CD4-positive, alpha-beta T cell (primary cell): Measurements from ENCODE around the gene C1orf35. TPM values are rescaled to one million over a fixed set of nuclear protein-coding genes. Genes with fewer than 3 reads are reported as not detected.

Source experiments
- ATAC-seq: fragments of 200-7000 bp; cut with Tn5 transposase; one replicate; pipeline ENCODE4 v1.10.0; 2022; ENCODE audit warnings: mild to moderate bottlenecking; ENCODE audit not compliant: poor library complexity
- CTCF ChIA-PET: fragments of 350-600 bp; sonication (Branson Sonifier 250); formaldehyde crosslinking; loops from one replicate; lab custom pipeline; 2021; ENCODE audit warnings: antibody characterized with exemption, inconsistent platforms; lab: Charles Lee
- POLR2A ChIA-PET: fragments of 350-600 bp; sonication (Branson Sonifier 250); formaldehyde crosslinking; loops from one replicate; lab custom pipeline; 2021; ENCODE audit warnings: antibody characterized with exemption, inconsistent platforms; lab: Charles Lee
- DNase-seq, 14 experiments: peaks; one replicate each; pipeline ENCODE4 v3.0.0-alpha.2; 2013 to 2020; ENCODE audit warnings: mixed read lengths in 2 of 14
- H3K27ac ChIP-seq, 2 donors: one replicate each; pipeline versions ENCODE4 v1.5.1 to v1.7.0; 2013; ENCODE audit warnings: low read length in 2 of 2, low read depth in 1 of 2, mild to moderate bottlenecking in 1 of 2
- H3K27me3 ChIP-seq, 2 experiments: 1 replicate in 1 of 2; 2 replicates in 1 of 2; pipeline versions ENCODE4 v1.6.1 to v1.7.0; 2013; ENCODE audit warnings: low read length in 2 of 2, control low read depth in 1 of 2, mild to moderate bottlenecking in 1 of 2, moderate library complexity in 1 of 2; ENCODE audit not compliant: insufficient read depth in 2 of 2, control insufficient read depth in 1 of 2
- H3K36me3 ChIP-seq: one replicate; pipeline ENCODE4 v1.6.1; 2013; ENCODE audit warnings: low read length, control low read depth; ENCODE audit not compliant: insufficient read depth
- H3K4me1 ChIP-seq: one replicate; pipeline ENCODE4 v1.6.1; 2013; ENCODE audit warnings: low read length, control low read depth; ENCODE audit not compliant: insufficient read depth
- H3K4me3 ChIP-seq: one replicate; pipeline ENCODE4 v1.5.1; 2013; ENCODE audit warnings: mild to moderate bottlenecking, low read length, moderate library complexity
- H3K9me3 ChIP-seq, 2 experiments: 1 replicate in 1 of 2; 2 replicates in 1 of 2; pipeline versions ENCODE4 v1.6.1 to v1.7.0; 2013; ENCODE audit warnings: low read length in 2 of 2, mild to moderate bottlenecking in 2 of 2, control low read depth in 1 of 2, moderate library complexity in 1 of 2; ENCODE audit not compliant: control insufficient read depth in 1 of 2, insufficient read depth in 1 of 2
- H3K27ac Mint-ChIP-seq: one replicate; pipeline ENCODE4 v1.8.0; 2020; ENCODE audit warnings: mixed read lengths
- H3K27me3 Mint-ChIP-seq: one replicate; pipeline ENCODE4 v1.8.0; 2021; ENCODE audit warnings: mixed read lengths
- H3K36me3 Mint-ChIP-seq: one replicate; pipeline ENCODE4 v1.8.0; 2021; ENCODE audit warnings: low read depth, mixed read lengths
- H3K4me1 Mint-ChIP-seq: one replicate; pipeline ENCODE4 v1.8.0; 2021; ENCODE audit warnings: low read depth, mixed read lengths
- H3K4me3 Mint-ChIP-seq: one replicate; pipeline ENCODE4 v1.8.0; 2020; ENCODE audit warnings: mild to moderate bottlenecking, mixed read lengths
- H3K9me3 Mint-ChIP-seq: one replicate; pipeline ENCODE4 v1.8.0; 2020; ENCODE audit warnings: mixed read lengths
- CTCF ChIP-seq: fragments of 200-600 bp; IDR thresholded peaks from one replicate; pipeline ENCODE4 v1.8.0; 2022; ENCODE audit warnings: antibody characterized with exemption, mild to moderate bottlenecking
- intact Hi-C, 2 experiments: fragments of 100-400 bp; cut with DNase I in 1 of 2; cut with micrococcal nuclease in 1 of 2; formaldehyde crosslinking; loops; one replicate each; pipeline versions ENCODE4 v1.15.1 to v1.9.0; 2023 to 2025; cut with DNase I, micrococcal nuclease
- total RNA-seq, 174 experiments: library from RNA in 2 of 174; stranded (reverse) in 2 of 174; gene quantifications; one replicate each; pipeline ENCODE4 v1.2.3 and lab custom pipeline; 2021 to 2026

C1orf35 gene
- total RNA-seq, 2 experiments from 2014 or later: 36.6 to 40.3 TPM

GRCh38 chr1:228134591-228134990, 31.5 kb upstream of the C1orf35 start:
- H3K27me3 ChIP-seq: peaks cover 3 to 4% of the 10 kb centered on the region in 2 experiments
- H3K4me3 Mint-ChIP-seq: no peak overlapping the region
- ATAC-seq (no peak), DNase-seq (no peak)
- H3K4me1 Mint-ChIP-seq: peaks cover 7% of the 10 kb centered on the region
- TF ChIP-seq CTCF: no peak
- H3K9me3 ChIP-seq: no peaks in the 10 kb centered on the region
- no peak overlapping the region for H3K4me3 ChIP-seq
- H3K9me3 Mint-ChIP-seq: no peaks in the 10 kb centered on the region
- H3K27me3 Mint-ChIP-seq: peaks cover 10% of the 10 kb centered on the region
- intact Hi-C loops: loop anchor here (5.0 to 10.0 kb wide), 4 partner anchors 132 to 330 kb away; partner anchors contain the start of gene TRIM11 (in 1 of the 2)
- CTCF ChIA-PET: no interaction called here
- no peak overlapping the region for H3K27ac ChIP-seq
- H3K27ac Mint-ChIP-seq: no peak overlapping the region
- no peaks in the 10 kb centered on the region for H3K36me3 ChIP-seq
- peaks cover 10% of the 10 kb centered on the region for H3K4me1 ChIP-seq
- peaks cover 1% of the 10 kb centered on the region for H3K36me3 Mint-ChIP-seq
- POLR2A ChIA-PET: no interaction called here

GRCh38 chr1:228131766-228132165, 28.6 kb upstream of the C1orf35 start:
- no peak overlapping the region for H3K4me3 ChIP-seq
- H3K9me3 ChIP-seq: no peaks in the 10 kb centered on the region
- Mint-ChIP-seq H3K4me3 (no peak overlapping the region), H3K4me1 (peaks cover 5% of the 10 kb centered on the region), H3K27me3 (peaks cover 22% of the 10 kb centered on the region), H3K36me3 (no peaks in the 10 kb centered on the region), H3K27ac (no peak overlapping the region), H3K9me3 (no peaks in the 10 kb centered on the region)
- H3K36me3 ChIP-seq: no peaks in the 10 kb centered on the region
- no peak overlapping the region for H3K27ac ChIP-seq
- peaks cover 4 to 8% of the 10 kb centered on the region in 2 experiments for H3K27me3 ChIP-seq
- no peak for ATAC-seq
- no peak for TF ChIP-seq CTCF
- DNase-seq: no peak
- H3K4me1 ChIP-seq: peaks cover 4% of the 10 kb centered on the region
- CTCF ChIA-PET: interaction anchor here (5.0 kb wide), 1 partner anchor 35 kb away, joined by 47 read pairs; the partner anchor contains the start of gene IBA57
- intact Hi-C loops: loop anchor here (1.0 to 10.0 kb wide), 9 partner anchors 23 to 384 kb away; partner anchors contain the start of genes MRPL55 (in 1 of the 2) and TRIM11 (in 1 of the 2)
- POLR2A ChIA-PET: interaction anchor here (0.9 to 1.9 kb wide), 2 partner anchors 12 to 35 kb away, joined by 3 to 14 read pairs; no protein-coding TSS in a partner anchor

DNA sequence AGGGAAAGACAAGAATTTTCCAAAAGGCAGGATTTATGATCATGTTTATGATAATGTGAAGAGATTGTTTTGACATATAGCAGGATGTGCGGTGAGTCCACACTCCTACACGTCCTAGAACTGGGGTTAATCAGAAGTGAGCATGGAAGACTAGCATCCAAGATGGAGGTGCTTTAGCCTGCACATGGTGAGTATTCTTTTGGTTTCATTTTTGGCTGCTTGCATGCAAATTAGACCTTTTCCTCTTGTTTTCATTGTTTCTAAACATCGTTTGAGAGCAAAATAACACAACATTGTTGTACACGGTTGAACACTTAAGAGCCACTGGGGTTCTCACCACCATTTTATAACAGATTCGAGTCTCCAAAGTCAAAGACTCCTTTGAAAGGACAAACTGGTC, 22.1 kb upstream of the C1orf35 start:
- ATAC-seq (no peak), DNase-seq (no peak)
- Mint-ChIP-seq H3K4me1 (no peaks in the 10 kb centered on the region), H3K27me3 (peaks cover 16% of the 10 kb centered on the region), H3K4me3 (no peak overlapping the region), H3K9me3 (no peaks in the 10 kb centered on the region), H3K27ac (no peak overlapping the region), H3K36me3 (no peaks in the 10 kb centered on the region)
- Histone ChIP-seq H3K27ac (no peak overlapping the region), H3K27me3 (peaks cover 5 to 6% of the 10 kb centered on the region in 2 experiments), H3K4me3 (no peak overlapping the region), H3K36me3 (no peaks in the 10 kb centered on the region), H3K9me3 (no peaks in the 10 kb centered on the region), H3K4me1 (no peaks in the 10 kb centered on the region)
- intact Hi-C loops: no loop called here
- TF ChIP-seq CTCF: no peak
- CTCF ChIA-PET: no interaction called here
- POLR2A ChIA-PET: interaction anchor here (2.1 kb wide), 1 partner anchor 15 kb away, joined by 4 read pairs; no protein-coding TSS in a partner anchor
